Bronchial epithelial cell (primary cell): Measurements from ENCODE around the gene SIX3. TPM values are rescaled to one million over a fixed set of nuclear protein-coding genes. Genes with fewer than 3 reads are reported as not detected.

Experiments
- DNase-seq: peaks from one replicate; pipeline ENCODE4 v3.0.0-alpha.2; 2010; ENCODE audit warnings: low read depth
- FAIRE-seq: peaks from 2 replicates; lab custom pipeline; 2011; peaks lifted over from hg19 to GRCh38; lab: Jason Lieb, UNC
- H3K27me3 ChIP-seq: 2 replicates; pipeline ENCODE4 v1.5.1; 2011; ENCODE audit warnings: low read length; ENCODE audit not compliant: control insufficient read depth, insufficient read depth
- H3K36me3 ChIP-seq: 2 replicates; pipeline ENCODE4 v1.5.1; 2011; ENCODE audit warnings: low read length; ENCODE audit not compliant: control insufficient read depth, insufficient read depth
- H3K4me3 ChIP-seq: 2 replicates; pipeline ENCODE4 v1.5.1; 2011; ENCODE audit warnings: mild to moderate bottlenecking, low read depth, low read length, control low read depth
- total RNA-seq: library from RNA; depleted of rRNA; stranded (reverse); fragments of >200 nt; gene quantifications from 2 replicates; pipeline ENCODE4 v1.2.1, GENCODE V29; 2014
- TF ChIP-seq, protein P1 (sequence below): IDR thresholded peaks from 2 replicates; pipeline ENCODE4 v1.5.1; 2011; ENCODE audit warnings: mild to moderate bottlenecking, moderate library complexity, low read length, control low read depth, inconsistent platforms; ENCODE audit not compliant: insufficient read depth, severe bottlenecking

The SIX3 gene
- total RNA-seq, 1 donor from 2014 or later, result not detected

DNA sequence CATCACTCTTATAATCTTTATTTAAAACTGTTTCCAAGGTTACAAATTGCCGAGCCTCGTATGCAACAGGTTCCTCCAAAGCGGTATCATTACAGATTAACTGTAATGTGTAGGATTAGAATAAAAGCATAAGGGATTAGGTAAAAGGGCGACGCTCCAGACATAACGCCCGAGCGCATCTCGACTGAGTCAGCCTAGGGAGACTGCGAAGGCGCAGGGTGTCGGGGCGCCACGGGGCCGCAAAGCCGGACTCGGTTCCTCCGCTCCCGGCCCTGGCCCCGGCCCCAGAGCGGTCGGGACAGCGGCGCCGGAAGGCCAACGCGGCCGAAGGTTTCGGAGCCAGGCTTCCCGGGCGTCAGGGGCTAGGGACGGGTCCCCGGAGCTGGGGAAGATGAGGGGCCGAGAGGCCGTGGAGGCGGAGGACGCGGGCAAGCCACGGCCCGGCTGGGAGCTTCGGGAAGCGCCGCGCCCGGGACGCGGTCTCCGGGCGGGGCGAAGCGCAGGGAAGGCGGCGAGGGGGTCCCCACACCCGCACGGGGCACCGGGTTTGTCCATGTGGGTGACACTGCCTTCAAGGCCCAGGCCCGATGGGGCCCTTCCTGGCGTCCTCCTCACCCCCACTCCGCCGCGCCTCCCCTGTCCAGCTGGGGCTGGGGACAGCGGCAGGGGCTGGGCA is 12.9 kb upstream of the SIX3 start:
- Histone ChIP-seq H3K4me3 (no peak overlapping the region), H3K27me3 (peaks cover 61% of the 10 kb centered on the region), H3K36me3 (no peaks in the 10 kb centered on the region)
- FAIRE-seq (no peak), DNase-seq (no peak)
- TF ChIP-seq, protein P1, sequence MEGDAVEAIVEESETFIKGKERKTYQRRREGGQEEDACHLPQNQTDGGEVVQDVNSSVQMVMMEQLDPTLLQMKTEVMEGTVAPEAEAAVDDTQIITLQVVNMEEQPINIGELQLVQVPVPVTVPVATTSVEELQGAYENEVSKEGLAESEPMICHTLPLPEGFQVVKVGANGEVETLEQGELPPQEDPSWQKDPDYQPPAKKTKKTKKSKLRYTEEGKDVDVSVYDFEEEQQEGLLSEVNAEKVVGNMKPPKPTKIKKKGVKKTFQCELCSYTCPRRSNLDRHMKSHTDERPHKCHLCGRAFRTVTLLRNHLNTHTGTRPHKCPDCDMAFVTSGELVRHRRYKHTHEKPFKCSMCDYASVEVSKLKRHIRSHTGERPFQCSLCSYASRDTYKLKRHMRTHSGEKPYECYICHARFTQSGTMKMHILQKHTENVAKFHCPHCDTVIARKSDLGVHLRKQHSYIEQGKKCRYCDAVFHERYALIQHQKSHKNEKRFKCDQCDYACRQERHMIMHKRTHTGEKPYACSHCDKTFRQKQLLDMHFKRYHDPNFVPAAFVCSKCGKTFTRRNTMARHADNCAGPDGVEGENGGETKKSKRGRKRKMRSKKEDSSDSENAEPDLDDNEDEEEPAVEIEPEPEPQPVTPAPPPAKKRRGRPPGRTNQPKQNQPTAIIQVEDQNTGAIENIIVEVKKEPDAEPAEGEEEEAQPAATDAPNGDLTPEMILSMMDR, result no peak

- Histone ChIP-seq H3K36me3 (no peaks in the 10 kb centered on the region), H3K4me3 (no peak overlapping the region), H3K27me3 (peaks cover 62% of the 10 kb centered on the region)
- TF ChIP-seq, protein P1, result no peak
- DNase-seq, result no peak
- FAIRE-seq, result no peak
These were observed 12.3 kb upstream of the SIX3 start for GRCh38 chr2:44929159-44929734.

GRCh38 chr2:44929735-44930273 is 11.7 kb upstream of the SIX3 start:
- TF ChIP-seq, protein P1, result no peak
- FAIRE-seq, result no peak
- Histone ChIP-seq H3K36me3 (no peaks in the 10 kb centered on the region), H3K27me3 (peaks cover 65% of the 10 kb centered on the region), H3K4me3 (no peak overlapping the region)
- no peak for DNase-seq

- no peak for FAIRE-seq
- DNase-seq, result no peak
- Histone ChIP-seq H3K4me3 (no peak overlapping the region), H3K36me3 (no peaks in the 10 kb centered on the region), H3K27me3 (peaks cover 70% of the 10 kb centered on the region)
- TF ChIP-seq, protein P1, result no peak
These were observed 11.0 kb upstream of the SIX3 start for GRCh38 chr2:44930274-44931197.

GRCh38 chr2:44931198-44931780 is 10.2 kb upstream of the SIX3 start:
- Histone ChIP-seq H3K36me3 (no peaks in the 10 kb centered on the region), H3K4me3 (no peak overlapping the region), H3K27me3 (peaks cover 70% of the 10 kb centered on the region)
- no peak for FAIRE-seq
- no peak for DNase-seq
- TF ChIP-seq, protein P1, result no peak
